ENCODE data around the gene SRL. TPM values are rescaled to one million over a fixed set of nuclear protein-coding genes. Genes with fewer than 3 reads are reported as not detected.

The SRL gene
- total and polyA plus RNA-seq, 2 of the 13 experiments (the other 11 are each of a cell fraction or from before 2014, with no cell fraction given) = 0.05 TPM; not detected in 1

- TF ChIP-seq MEIS2 (CRISPR knock-in tag; IDR thresholded peaks at IDR 0.05) = peak; percentile 85
- TF ChIP-seq ZNF281 (CRISPR knock-in tag; IDR thresholded peaks at IDR 0.05; ENCODE audit: borderline replicate concordance) = peak; percentile 75
- TF ChIP-seq ZNF251 (CRISPR knock-in tag; IDR thresholded peaks at IDR 0.05) = peak; percentile 47; the same call in 1 of the 2 replicates
- TF ChIP-seq ZNF777 (CRISPR knock-in tag; IDR thresholded peaks at IDR 0.05) = peak; percentile 38
- TF ChIP-seq, protein P1, sequence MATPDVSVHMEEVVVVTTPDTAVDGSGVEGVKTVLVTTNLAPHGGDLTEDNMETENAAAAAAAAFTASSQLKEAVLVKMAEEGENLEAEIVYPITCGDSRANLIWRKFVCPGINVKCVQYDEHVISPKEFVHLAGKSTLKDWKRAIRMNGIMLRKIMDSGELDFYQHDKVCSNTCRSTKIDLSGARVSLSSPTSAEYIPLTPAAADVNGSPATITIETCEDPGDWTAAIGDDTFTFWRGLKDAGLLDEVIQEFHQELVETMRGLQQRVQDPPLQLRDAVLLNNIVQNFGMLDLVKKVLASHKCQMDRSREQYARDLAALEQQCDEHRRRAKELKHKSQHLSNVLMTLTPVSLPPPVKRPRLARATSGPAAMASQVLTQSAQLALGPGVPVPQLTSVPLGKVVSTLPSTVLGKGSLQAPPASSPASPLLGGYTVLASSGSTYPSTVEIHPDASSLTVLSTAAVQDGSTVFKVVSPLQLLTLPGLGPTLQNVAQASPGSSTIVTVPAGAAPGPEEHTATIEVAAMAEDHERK (CRISPR knock-in tag; IDR thresholded peaks at IDR 0.05; ENCODE audit: low read depth) = peak; percentile 45; the same call in 1 of the 2 replicates
- 0 out of 2 replicates have a peak, but pooled peaks have one; percentile 57 for TF ChIP-seq NR1H2 (CRISPR knock-in tag; IDR thresholded peaks at IDR 0.05; ENCODE audit: borderline replicate concordance, low read depth)
- TF ChIP-seq, protein P2, sequence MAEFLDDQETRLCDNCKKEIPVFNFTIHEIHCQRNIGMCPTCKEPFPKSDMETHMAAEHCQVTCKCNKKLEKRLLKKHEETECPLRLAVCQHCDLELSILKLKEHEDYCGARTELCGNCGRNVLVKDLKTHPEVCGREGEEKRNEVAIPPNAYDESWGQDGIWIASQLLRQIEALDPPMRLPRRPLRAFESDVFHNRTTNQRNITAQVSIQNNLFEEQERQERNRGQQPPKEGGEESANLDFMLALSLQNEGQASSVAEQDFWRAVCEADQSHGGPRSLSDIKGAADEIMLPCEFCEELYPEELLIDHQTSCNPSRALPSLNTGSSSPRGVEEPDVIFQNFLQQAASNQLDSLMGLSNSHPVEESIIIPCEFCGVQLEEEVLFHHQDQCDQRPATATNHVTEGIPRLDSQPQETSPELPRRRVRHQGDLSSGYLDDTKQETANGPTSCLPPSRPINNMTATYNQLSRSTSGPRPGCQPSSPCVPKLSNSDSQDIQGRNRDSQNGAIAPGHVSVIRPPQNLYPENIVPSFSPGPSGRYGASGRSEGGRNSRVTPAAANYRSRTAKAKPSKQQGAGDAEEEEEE (CRISPR knock-in tag; IDR thresholded peaks at IDR 0.05; ENCODE audit: borderline replicate concordance) = 0 out of 2 replicates have a peak, but pooled peaks have one; percentile 12
- TF ChIP-seq ZNF282 (IDR thresholded peaks at IDR 0.05; ENCODE audit: partially characterized antibody) = no peak
- TF ChIP-seq, protein P3, sequence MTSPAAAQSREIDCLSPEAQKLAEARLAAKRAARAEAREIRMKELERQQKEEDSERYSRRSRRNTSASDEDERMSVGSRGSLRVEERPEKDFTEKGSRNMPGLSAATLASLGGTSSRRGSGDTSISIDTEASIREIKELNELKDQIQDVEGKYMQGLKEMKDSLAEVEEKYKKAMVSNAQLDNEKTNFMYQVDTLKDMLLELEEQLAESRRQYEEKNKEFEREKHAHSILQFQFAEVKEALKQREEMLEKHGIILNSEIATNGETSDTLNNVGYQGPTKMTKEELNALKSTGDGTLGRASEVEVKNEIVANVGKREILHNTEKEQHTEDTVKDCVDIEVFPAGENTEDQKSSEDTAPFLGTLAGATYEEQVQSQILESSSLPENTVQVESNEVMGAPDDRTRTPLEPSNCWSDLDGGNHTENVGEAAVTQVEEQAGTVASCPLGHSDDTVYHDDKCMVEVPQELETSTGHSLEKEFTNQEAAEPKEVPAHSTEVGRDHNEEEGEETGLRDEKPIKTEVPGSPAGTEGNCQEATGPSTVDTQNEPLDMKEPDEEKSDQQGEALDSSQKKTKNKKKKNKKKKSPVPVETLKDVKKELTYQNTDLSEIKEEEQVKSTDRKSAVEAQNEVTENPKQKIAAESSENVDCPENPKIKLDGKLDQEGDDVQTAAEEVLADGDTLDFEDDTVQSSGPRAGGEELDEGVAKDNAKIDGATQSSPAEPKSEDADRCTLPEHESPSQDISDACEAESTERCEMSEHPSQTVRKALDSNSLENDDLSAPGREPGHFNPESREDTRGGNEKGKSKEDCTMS (CRISPR knock-in tag; conservative IDR thresholded peaks at IDR 0.05) = no peak
- no peak; the same call in 1 of the 2 replicates for TF ChIP-seq NFE2L2 (IDR thresholded peaks at IDR 0.05; ENCODE audit: low read length)
- TF ChIP-seq ZNF775 (CRISPR knock-in tag; IDR thresholded peaks at IDR 0.05; ENCODE audit: borderline replicate concordance) = peak; percentile 80; the same call in 1 of the 2 replicates
- peak; percentile 70; the same call in 1 of the 2 replicates for TF ChIP-seq ZSCAN9 (CRISPR knock-in tag; IDR thresholded peaks at IDR 0.05; ENCODE audit: borderline replicate concordance)
- peak; percentile 3; the same call in 1 of the 2 replicates for TF ChIP-seq TARDBP (CRISPR knock-in tag; IDR thresholded peaks at IDR 0.05)
- peak; percentile 73 for TF ChIP-seq ZNF430 (CRISPR knock-in tag; IDR thresholded peaks at IDR 0.05)
- peak; percentile 32; the same call in 1 of the 2 replicates for TF ChIP-seq ZNF572 (CRISPR knock-in tag; IDR thresholded peaks at IDR 0.05)
- TF ChIP-seq ZMYM3 (CRISPR knock-in tag; IDR thresholded peaks at IDR 0.05) = peak; percentile 46; the same call in 1 of the 2 replicates
- TF ChIP-seq ZNF713 (CRISPR knock-in tag; IDR thresholded peaks at IDR 0.05) = 0 out of 2 replicates have a peak, but pooled peaks have one; percentile 79
- TF ChIP-seq, protein P4, sequence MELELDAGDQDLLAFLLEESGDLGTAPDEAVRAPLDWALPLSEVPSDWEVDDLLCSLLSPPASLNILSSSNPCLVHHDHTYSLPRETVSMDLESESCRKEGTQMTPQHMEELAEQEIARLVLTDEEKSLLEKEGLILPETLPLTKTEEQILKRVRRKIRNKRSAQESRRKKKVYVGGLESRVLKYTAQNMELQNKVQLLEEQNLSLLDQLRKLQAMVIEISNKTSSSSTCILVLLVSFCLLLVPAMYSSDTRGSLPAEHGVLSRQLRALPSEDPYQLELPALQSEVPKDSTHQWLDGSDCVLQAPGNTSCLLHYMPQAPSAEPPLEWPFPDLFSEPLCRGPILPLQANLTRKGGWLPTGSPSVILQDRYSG (CRISPR knock-in tag; IDR thresholded peaks at IDR 0.05) = no peak
Observed at GRCh38 chr16:4271176-4272113, 29.6 kb upstream of the SRL start (continued).

Measured in HepG2 (cell line).